ENCODE data around the gene PLSCR3.

The PLSCR3 gene

DNA sequence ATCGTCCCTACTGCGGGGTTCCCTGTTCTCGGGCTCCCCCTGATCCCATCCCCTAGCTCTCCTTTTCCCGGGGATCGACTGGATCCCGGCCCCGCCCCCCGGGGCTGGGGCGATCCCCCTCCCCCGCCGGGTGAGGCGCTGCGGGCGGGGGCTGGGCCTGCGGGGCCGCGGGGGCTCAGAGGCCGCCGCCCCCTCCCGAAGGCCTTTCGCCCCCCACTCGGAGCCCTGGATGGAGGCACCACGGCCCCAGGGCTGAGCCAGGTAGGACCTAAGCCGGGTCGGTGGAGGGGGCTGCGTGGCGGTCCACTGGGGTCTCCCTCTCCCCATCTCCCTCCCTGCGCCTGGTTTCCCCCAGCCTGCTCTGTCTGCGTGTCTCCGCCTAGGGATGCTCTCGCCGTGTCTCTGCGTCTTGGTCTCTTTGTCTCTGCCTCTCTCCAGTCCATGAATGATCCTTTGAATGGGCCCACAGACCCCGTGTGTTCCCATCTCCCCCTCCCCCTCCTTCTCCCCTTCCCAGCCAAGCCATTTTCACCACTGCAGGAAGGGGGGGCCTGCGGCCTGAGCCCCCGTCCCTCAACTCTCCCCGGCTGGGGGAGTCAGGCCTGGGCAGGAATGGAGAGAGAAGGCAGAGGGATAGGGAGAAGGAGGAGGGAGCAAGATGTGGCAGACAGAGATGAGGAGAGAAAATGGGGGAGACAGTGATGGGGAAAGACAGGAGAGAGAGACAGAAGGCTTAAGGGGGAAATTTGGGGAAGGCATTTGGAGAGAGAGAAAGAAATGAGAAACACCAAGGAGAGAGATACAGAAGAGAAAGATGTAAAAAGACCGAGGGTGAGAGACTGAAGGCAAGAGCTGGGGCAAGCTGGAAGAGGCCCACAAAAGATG is 11.3 kb upstream of the PLSCR3 start:
- DNase-seq = no peak

DNA sequence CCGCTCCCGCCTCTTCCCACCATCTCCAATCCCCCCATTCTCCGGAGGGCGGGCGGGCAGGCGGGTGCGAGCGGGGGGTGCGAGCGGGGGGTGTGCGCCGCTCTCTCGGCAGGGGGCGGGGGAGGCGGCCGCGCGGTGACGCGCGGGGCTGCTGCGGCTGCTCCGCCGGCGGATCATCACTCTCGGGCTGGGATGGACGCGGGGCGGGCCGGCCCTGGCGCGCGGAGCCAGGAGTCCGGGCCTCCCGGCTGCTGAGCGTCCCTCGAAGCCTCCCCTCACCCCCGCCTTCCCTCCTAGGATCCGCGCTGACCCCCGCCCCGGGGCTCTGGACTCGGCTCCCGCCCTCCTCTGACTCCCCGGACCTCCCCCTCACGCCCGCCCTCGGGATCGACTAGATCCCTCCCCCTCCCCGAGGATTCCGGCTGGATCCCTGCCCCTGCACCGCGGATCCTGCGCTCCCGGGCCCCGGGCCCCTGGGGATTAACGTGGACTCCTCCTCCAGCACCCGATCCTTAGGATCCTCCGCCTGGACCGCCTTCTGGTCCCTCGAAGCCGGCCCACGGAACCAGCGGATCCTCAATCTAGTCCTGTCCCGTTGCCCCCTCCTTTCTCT is 10.5 kb upstream of the PLSCR3 start:
- DNase-seq = no peak

DNA sequence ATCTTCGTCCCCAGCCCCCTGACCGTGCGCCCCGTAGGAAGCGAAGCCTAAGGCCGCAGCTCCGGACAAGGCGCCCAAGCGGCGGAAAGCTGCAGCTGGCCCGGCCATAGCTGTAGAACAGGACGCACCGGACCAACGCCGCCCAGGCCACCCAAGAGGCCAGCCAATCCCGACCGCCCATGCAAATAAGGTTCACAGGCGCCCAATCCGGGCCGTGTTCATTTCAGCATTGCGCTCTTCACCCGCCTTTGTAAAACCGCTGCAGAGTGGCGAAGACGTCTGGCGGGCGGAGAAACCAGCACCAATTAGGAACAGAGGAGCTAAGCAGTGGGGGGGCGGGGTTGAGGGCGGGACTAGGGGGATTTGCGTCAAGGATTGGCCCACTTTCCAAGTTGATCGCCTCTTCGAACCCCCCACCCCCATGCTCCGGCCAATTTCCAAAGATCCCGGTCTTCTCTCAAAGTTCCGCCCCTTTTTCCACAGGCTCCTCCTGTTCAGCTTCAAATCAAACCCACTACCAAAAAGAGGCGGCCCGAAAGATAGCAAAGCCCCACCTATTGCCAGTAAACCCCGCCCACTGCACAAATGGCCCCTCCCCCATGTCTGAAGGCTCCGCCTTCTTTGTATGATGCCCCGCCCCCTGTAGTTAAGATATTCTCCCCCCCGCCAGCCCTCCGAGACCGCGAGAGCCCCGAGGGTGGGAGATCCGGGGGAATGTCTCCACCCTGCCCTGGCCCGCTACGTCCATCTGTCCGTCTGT is 9.8 kb upstream of the PLSCR3 start, which contains the start of gene TMEM256:
TSS of gene TMEM256 (minus strand) at position 121 of the 760 bp plus-strand sequence. CDS start at position 108, 13 bp downstream.
- DNase-seq = peak; percentile 57

DNA sequence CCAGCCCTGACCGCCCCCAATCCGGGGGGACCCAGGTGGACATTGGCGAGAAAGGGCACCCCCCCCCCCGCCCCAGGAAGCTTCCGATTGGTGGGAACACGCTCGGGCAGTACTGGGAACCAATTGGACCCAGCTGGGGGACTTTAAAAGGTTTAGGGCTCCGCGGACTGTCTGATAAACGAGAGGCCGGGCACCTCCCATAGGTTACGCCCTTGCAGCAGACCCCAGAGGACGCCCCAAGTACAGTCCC is 9.3 kb upstream of the PLSCR3 start:
- DNase-seq = no peak

DNA sequence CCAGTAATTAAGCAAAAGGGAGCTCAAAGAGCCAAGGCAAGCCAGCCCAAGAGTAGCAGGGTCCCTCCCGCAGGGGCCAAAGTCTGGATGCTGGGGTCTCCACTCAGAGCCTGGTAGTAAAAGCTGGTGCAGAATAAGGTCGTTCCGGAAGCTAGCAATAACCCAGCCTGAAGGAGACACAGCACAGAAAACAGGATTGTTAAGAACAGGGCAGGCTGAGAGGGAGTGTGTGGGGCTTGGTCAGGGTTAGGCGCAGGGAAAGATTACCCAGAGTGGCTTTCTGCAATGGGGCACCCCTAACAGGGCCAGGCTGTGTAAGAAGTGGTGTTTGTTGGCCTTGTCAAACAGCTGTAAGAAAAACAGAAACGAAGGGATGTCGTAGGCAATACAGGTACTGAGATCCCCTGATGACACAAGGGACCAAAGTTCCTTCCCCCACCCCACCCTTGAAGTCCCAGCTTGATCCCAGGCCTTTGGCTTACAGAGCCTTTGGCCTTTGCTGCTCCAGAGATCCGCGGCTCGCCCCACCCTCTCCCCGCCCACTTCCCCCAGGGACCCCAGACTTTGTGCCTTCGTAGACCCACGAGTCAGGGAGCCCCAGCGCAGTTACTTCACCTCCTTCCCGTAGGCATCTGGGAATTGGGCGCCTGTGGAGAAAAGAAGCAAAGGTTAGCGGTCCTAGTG is 8.9 kb upstream of the PLSCR3 start:
- DNase-seq = no peak

DNA sequence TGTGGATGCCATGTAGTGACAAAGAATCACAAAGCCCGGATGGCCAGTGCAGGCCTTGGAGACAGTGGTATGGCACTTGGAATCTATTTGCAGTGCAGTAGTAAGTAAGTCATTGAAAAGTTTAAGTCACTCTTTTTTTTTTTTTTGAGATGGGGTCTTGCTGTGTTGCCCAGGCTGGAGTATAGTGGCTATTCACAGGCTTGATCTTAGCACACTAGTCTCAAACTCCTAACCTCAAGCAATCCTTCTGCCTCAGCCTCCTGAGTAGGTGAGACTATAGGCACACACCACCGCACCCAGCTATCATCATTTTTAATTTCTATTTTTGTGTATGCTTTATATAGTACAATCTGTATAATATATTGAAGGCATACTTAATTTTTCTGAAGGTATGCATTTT is 4.3 kb upstream of the PLSCR3 start:
- DNase-seq = no peak

DNA sequence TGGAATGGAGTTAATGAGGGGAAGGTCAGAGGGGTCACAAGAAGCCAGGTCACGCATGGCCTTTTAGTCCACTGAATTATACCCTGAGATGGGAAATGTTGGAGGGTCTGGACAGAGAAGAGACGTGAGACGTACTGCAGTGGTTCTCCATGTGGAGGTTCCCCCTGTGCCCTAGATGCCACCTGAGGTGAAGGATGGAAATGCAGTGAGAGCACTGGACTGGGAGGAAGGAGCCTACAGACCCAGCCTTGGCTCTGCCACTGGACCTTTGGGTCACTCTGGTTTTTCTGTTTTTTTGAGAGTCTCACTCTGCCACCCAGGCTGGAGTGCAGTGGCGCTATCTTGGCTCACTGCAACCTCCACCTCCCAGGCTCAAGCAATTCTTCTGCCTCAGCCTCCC is 1.8 kb upstream of the PLSCR3 start:
- no peak for DNase-seq

DNA sequence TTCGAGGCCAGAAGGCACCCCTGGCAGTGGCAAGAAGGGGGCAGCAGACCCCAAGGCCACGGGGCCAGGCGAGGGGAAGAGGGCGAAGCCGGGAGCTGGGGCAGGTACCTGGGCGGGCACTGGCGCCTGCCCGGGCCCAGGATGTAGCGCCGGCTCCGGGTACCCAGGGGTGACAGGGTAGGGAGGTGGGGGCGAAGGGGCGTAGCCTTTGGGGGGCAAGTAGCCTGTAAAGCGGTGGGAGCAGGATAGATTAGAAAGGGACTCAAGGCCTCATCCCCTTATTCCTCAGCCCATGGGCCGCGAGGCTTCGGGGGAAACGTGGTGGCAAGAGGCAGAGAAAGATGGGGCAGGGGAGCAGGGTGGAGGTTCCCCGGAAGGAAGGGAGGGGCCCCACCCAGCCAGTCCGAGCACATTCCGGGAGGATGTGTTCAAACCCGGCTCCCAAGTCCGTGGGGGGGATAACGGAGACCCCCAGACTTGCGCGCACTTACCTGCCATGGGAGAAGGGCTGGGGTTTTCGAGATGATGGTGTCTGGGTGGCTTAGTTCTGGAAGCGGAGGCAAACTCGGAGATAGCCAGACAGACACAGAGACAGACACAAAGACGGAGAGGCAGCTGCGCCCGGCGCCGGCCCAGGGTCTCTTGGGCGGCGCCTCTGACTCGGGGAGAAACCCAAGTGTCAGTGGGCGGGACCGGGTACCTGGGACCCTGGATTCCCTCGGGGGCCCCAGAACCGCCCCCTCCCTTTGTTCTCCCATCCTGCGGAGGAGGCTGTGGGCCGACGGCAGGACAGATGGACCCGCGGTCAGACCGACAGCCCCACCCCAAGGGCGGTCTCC is 493 bp downstream of the PLSCR3 start:
- no peak for DNase-seq

DNA sequence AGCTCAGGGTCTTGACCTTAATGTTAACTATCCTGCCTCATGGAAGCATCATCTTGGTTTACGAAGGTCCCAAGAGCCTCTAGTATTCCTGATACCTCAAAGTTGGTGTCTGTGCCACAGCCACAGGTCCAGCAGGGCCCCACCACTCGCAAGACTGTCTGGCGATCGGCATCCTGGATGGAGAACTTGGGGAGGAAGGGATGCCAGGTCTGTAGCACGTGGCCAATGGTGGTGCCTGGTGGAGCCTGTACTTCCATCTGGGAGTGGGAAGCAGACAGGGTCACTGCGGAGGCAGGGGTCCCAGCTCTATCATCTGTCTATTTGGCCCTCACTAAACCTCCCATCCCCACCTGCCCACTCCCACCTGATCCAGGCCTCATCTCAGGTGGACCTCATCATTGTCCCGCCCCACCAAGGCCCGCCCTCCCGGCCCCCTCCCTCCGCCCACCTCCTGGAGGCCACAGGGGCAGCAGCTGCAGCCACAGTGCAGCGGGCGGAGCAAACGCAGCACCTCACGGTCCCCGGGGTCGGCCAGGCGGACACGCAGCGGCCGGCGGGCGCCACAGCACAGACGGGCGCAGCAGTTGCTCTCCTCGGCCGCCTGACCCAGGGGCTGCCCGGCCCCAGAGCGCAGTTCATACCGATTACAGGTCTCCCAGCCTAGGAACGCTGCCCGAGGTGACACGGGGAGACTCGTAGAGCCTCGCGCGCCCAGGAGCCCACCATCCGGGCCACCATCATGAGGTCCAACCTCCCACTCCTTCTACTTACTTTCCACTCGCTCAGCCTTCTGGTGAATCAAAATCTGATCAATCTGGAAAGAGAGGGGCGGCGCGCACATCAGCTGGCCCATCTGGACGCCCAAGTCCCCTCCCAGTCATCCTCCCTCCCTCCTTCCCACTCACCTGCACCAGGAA is 1.4 kb downstream of the PLSCR3 start:
- no peak for DNase-seq

DNA sequence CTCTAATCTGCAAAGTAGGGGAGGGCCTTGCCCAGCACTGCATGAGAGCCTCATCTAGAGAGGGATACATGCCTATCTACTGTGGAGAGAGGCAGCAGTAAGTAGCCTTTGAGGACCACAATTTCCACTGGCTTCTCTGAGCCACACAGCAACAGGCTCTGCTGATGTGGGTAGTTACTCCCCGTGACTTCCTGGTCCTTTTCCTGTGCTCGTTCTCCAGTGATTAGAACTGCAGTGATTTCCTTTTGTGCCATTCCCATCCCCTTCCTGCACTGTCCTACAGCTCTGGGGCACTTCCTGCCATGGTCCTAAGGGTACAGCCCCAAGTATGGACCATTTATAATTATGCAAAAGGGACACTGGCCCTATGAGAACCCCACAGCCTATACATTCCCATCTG is 3.0 kb downstream of the PLSCR3 start:
- DNase-seq = no peak

DNA sequence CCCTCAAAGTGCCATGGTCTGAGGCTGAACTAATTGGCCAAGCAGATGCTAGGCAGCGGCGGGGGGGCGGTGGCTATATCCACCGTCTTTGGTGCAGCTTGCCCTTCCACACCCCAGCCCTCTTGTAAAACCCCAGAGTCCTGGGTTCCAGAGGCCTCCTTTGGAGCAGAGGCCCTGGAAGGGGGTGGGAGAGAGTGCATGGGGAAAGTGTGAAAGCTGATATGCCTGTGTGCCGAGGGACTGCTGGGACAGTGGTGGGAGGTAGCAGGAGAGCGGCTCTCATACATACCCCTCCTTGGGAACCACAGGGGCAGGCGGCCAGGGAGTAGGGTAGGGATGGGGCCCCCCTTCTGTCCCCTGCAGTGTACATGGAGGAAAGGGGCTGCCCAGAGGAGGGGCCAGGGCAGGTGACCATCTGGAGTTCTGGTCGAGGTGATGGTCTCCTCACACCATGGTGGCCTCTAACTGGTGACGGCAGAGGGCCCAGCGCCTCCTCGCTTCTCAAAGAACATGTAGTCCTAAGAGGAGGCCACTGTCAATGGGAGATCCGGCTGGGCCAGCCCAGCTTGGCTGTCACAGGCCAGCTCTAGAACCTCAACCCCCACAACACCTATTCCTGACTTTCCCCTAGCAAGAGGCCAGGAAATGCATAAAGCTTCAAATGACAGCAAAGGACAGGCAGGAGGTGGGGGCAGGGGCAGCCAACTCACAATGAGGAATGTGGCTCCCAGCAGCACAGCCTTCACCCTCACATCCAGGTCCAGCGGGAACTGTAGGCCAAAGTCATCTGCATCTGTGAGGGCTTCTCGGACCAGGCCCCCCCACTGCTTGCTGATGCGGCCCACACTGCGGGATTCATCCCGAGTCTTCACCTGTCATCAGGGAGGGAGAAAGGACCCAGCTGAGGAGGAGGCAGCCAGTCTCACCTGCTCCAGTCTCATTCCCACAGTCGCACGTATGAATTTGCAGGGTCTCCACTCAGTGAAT is 4.1 kb downstream of the PLSCR3 start:
- no peak for DNase-seq

DNA sequence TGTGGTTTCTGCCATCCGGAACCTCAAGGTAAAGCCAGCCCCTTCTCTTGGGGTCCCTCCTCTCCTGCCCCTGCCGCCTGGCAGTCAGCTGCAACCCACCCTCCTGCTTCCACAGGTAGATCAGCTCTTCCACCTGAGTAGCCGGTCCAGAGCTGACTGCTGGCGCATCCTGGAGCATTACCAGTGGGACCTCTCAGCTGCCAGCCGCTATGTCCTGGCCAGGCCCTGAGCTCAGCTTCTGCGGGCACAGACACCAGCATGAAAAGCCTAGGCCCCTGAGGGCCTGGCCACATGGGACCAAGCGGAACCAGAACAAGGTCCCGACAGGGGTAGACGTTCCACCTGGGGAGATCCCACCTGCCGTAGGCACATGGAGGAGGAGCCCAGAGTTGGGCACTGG is 5.5 kb downstream of the PLSCR3 start:
- DNase-seq = no peak

DNA sequence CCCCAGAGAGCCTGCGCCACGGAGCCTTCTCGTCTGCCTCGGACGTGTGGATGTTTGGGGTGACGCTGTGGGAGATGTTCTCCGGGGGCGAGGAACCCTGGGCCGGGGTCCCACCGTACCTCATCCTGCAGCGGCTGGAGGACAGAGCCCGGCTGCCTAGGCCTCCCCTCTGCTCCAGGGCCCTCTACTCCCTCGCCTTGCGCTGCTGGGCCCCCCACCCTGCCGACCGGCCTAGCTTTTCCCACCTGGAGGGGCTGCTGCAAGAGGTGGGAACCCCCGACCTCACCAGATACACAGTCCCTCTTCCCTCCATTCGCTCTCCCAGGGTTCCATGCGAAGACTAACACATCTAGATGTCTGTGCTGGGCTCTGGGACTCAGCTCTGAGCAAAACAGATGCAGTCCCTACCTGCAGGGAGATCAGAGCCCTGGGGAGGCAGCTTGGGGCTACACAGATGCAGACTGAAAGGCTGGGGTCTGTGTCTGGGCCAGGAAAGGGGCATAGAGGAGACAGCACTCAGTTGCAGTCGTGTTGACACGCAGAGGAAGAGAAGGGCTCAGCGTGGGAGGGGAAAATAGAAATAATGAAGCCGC is 9.7 kb downstream of the PLSCR3 start:
- DNase-seq = no peak

DNA sequence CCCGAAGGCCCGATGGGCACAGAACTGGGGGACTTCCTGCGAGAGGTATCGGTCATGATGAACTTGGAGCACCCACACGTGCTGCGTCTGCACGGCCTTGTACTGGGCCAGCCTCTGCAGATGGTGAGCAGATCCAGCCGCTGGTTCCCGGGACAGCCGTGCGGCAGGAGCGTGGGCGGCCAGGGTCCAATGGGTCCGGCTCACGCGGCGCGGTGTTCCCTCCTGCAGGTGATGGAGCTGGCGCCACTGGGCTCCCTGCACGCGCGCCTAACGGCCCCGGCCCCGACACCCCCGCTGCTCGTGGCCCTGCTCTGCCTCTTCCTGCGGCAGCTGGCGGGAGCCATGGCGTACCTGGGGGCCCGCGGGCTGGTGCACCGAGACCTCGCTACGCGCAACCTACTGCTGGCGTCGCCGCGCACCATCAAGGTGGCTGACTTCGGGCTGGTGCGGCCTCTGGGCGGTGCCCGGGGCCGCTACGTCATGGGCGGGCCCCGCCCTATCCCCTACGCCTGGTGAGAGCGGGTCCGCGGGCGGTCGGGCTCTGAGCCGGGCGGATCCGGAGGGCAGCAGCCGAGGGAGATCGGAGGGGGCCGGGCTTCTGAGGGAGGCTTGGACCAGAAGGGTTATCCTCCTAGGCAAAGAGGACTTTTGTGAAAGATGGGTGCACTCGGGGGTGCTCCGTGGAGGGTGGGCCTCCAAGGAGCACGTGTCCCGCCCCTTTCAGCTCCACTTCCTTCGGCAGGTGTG is 10.4 kb downstream of the PLSCR3 start:
- no peak for DNase-seq

DNA sequence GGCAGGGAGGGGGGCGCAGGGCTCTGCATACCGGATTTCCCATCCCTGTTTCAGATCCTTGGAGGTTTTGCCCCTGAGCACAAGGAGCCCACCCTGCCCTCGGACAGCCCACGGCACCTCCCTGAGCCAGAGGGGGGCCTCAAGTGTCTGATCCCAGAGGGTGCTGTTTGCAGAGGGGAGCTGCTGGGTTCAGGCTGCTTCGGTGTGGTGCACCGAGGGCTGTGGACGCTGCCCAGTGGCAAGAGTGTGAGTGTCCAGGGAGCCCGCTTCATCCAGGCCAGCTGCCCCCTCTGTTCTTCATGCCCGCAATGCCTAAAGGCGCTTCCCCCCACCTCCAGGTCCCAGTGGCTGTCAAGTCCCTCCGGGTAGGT is 11.0 kb downstream of the PLSCR3 start:
- DNase-seq = no peak

DNA sequence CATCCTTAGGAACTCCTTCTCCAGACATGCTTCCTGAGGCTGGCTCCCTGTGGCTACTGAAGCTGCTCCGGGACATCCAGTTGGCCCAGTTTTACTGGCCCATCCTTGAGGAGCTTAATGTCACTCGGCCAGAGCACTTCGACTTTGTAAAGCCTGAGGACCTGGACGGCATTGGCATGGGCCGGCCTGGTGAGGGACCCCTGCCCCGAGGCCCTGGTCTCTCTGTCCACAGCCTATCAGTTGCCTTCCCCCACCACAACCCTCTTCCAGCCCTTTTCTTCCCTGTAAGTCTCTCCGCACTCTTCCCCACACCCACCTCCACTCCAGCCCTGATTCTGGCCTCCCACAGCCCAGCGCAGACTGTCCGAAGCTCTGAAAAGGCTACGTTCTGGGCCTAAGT is 11.4 kb downstream of the PLSCR3 start:
- DNase-seq = no peak

DNA sequence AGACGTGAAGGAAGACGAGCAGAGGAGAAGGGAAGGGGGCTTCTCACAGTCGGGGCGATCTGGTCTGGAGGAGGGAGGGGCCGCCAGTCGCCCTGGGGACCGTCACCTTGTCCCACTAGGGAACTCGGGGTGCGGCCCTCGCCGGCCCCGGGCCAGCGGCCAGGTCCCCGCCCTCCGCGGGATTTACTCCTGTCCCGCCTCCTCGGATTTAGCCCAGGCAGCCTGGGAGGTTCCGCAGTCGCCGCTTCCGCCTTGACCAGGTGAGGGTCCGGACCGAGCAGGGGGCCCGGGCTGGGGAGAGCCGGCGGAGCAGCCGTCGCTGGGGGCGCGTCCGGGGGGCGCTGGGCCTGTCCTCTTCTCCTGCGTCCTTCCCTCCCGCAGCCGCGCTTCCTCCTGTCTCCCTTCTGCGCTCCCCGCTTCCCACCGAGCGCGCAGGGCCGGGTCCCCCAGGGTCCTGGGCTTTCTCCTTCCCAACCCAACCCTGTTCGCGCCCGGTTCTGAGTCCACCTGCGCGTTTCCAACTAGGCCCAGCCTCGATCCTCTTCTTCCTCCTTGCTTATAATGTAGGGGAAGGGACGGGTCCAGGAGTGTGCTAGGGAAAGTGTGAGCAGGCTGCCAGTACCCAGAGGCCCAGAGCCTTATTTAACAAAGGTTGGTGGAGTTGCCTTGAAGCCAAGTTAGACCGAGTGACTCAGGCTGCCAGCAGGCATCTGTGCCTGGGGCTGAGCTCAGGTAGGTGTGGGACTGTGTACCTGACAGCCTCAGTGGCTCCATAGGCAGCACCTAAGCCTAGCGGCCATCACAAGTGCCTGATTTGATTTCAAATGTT is 13.3 kb downstream of the PLSCR3 start, which contains the start of gene TNK1:
TSS of gene TNK1 (plus strand) at position 235 of the 829 bp plus-strand sequence. CDS start 1,838 bp downstream, outside the sequence.
- DNase-seq = no peak

DNA sequence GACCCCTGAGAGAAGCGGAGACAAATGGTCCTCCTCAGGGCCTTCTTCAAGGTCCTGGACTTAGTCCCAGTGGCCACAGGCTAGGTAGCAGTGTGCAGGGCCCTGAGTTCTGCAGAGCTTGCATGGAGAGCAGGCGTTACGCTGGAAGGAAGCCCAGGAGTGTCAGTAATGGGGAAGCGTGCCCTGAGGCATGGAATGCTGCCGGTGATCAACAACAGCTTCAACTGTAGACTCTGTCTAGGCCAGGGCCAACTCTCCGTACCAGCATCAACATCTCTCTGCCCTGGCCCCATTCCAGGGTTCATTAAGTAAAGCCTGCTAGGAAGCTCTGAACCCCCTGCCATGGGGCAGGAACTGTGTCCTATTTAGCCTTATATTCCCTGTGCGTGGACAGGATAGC is 14.0 kb downstream of the PLSCR3 start:
- no peak for DNase-seq

Measured in SIG-M5 (cell line).